Aorta (tissue), 5 donors: Measurements from ENCODE around the gene NGRN. TPM values are rescaled to one million over a fixed set of nuclear protein-coding genes. Genes with fewer than 3 reads are reported as not detected.
A peak's percentile ranks its signal among the peaks of the same experiment; 100 is the strongest.

Experiments
- ATAC-seq: fragments of 200-7000 bp; cut with Tn5 transposase; one replicate; pipeline ENCODE4 v1.9.1; 2022; ENCODE audit warnings: moderate library complexity; ENCODE audit not compliant: low FRiP score
- DNase-seq, 2 donors: peaks; one replicate each; pipeline ENCODE4 v3.0.0-alpha.2; 2020
- H3K27ac ChIP-seq, 2 donors: one replicate each; pipeline ENCODE4 v1.5.1; 2013; ENCODE audit warnings: low read length in 2 of 2, mild to moderate bottlenecking in 2 of 2, moderate library complexity in 2 of 2, control low read depth in 1 of 2, inconsistent platforms in 1 of 2, low read depth in 1 of 2
- H3K27me3 ChIP-seq, 2 donors: one replicate each; pipeline ENCODE4 v1.6.1; 2013; ENCODE audit warnings: control low read depth in 1 of 2, low read length in 1 of 2, mild to moderate bottlenecking in 1 of 2, moderate library complexity in 1 of 2; ENCODE audit not compliant: insufficient read depth in 2 of 2, control insufficient read depth in 1 of 2
- H3K36me3 ChIP-seq, 2 donors: one replicate each; pipeline ENCODE4 v1.6.1; 2013; ENCODE audit warnings: control low read depth in 1 of 2, low read length in 1 of 2, mild to moderate bottlenecking in 1 of 2; ENCODE audit not compliant: insufficient read depth in 2 of 2, control insufficient read depth in 1 of 2
- H3K4me1 ChIP-seq, 2 donors: one replicate each; pipeline ENCODE4 v1.6.1; 2013; ENCODE audit warnings: low read length in 2 of 2, control low read depth in 1 of 2, mild to moderate bottlenecking in 1 of 2, moderate library complexity in 1 of 2; ENCODE audit not compliant: insufficient read depth in 2 of 2, control insufficient read depth in 1 of 2
- H3K4me3 ChIP-seq, 2 donors: one replicate each; pipeline ENCODE4 v1.5.1; 2013; ENCODE audit warnings: low read length in 2 of 2, control low read depth in 1 of 2, mild to moderate bottlenecking in 1 of 2
- H3K9me3 ChIP-seq: one replicate; pipeline ENCODE4 v1.6.1; 2013; ENCODE audit warnings: mild to moderate bottlenecking, low read length; ENCODE audit not compliant: control insufficient read depth
- WGBS, 2 donors: extraction: QIAGEN DNeasy Blood & Tissue Kit; methylation state at CpG; one replicate each; pipeline ENCODE4 v1.1.7; 2013; 5-methylcytosine and 5-hydroxymethylcytosine counted together
- intact Hi-C, 2 donors: fragments of 100-400 bp; cut with DNase I; formaldehyde crosslinking; loops; one replicate each; pipeline versions ENCODE4 v1.14.2 to v1.15.0; 2022
- polyA plus RNA-seq, 2 donors: library from polyadenylated mRNA; stranded (reverse); fragments of 200-250 nt; gene quantifications; one replicate each; pipeline ENCODE4 v1.2.3, GENCODE V29; 2013
- total RNA-seq, 2 donors: library from RNA; stranded (reverse); fragmentation: NEBNext Ultra II Directional; extraction: Animal tissue kit (Norgen Biotek cat#: 25700); gene quantifications; one replicate each; pipeline ENCODE4 v1.2.1, GENCODE V29; 2021
- donor health status: healthy with polysubstance abuse.
- donor health status: Bipolar disorder and iron deficiency.
- donor health status: DM: no; HTN: no; CAD: no.
- donor health status: DM: no; HTN: no; CAD: no.
- donor health status: DM: yes; HTN: yes; CAD: no.

NGRN gene
- total and polyA plus RNA-seq, 4 donors: 75.6 to 120 (median 84.7) TPM

GRCh38 chr15:90232941-90233386, 32.5 kb upstream of the NGRN start:
- Histone ChIP-seq H3K4me1 (no peaks in the 10 kb centered on the region), H3K4me3 (peak overlapping the region; percentile 58 to 76), H3K36me3 (no peaks in the 10 kb centered on the region), H3K27me3 (no peaks in the 10 kb centered on the region), H3K27ac (peak overlapping the region in 1 of 2 donors; percentile 83), H3K9me3 (no peaks in the 10 kb centered on the region)
- ATAC-seq: no peak
- intact Hi-C loops: loop anchor here in 1 of 2 donors (5.0 kb wide), 1 partner anchor 34 kb away; the partner anchor contains the start of gene NGRN
- 3 to 6% methylated on average over 9 of the region's 9 CpGs for WGBS, 2 donors
- DNase-seq: no peak

- Histone ChIP-seq H3K9me3 (no peaks in the 10 kb centered on the region), H3K27me3 (no peaks in the 10 kb centered on the region), H3K4me1 (no peaks in the 10 kb centered on the region), H3K4me3 (peak within 1 kb of the TSS; percentile 58 to 76), H3K36me3 (peaks cover 0 to 2% of the 10 kb centered on the region in 2 donors), H3K27ac (peak within 1 kb of the TSS; percentile 10 to 83)
- 1% methylated on average over 59 to 63 of the region's 63 CpGs for WGBS, 2 donors
- ATAC-seq (peak; percentile 97), DNase-seq (peak; percentile 99)
- intact Hi-C loops: loop anchor here in 1 of 2 donors (5.0 kb wide), 1 partner anchor 34 kb away; the partner anchor contains the start of gene NGRN
Observed at GRCh38 chr15:90233387-90234095, 31.9 kb upstream of the NGRN start, which contains the start of gene CIB1. Gene CIB1, minus strand, starts transcription at chr15:90233941. Its CDS starts 56 bp downstream, at chr15:90233885.

GRCh38 chr15:90234096-90234988, 31.1 kb upstream of the NGRN start, which contains the start of gene GDPGP1:
Gene GDPGP1, plus strand, starts transcription at chr15:90234209. Its CDS starts 6,700 bp downstream, at chr15:90240909.
- H3K27ac ChIP-seq: peak within 1 kb of the TSS; percentile 10 to 83
- WGBS, 2 donors: 4% methylated on average over 45 to 49 of the region's 49 CpGs
- ATAC-seq (no peak), DNase-seq (no peak)
- intact Hi-C loops: loop anchor here in 1 of 2 donors (5.0 kb wide), 1 partner anchor 33 kb away; the partner anchor contains the start of gene NGRN
- H3K9me3 ChIP-seq: no peaks in the 10 kb centered on the region
- H3K4me3 ChIP-seq: peak within 1 kb of the TSS; percentile 58 to 76
- H3K27me3 ChIP-seq: no peaks in the 10 kb centered on the region
- H3K36me3 ChIP-seq: peaks cover 0 to 2% of the 10 kb centered on the region in 2 donors
- no peaks in the 10 kb centered on the region for H3K4me1 ChIP-seq

- DNase-seq (no peak), ATAC-seq (no peak)
- Histone ChIP-seq H3K27me3 (no peaks in the 10 kb centered on the region), H3K4me3 (no peak overlapping the region), H3K4me1 (no peaks in the 10 kb centered on the region), H3K9me3 (no peaks in the 10 kb centered on the region), H3K36me3 (peaks cover 0 to 2% of the 10 kb centered on the region in 2 donors), H3K27ac (no peak overlapping the region)
- 80 to 84% methylated on average over 3 of the region's 3 CpGs for WGBS, 2 donors
- intact Hi-C loops: no loop called here
Observed at GRCh38 chr15:90239371-90239770, 26.1 kb upstream of the NGRN start.

- H3K27me3 ChIP-seq: no peaks in the 10 kb centered on the region
- 89 to 93% methylated on average over 8 of the region's 8 CpGs for WGBS, 2 donors
Observed at GRCh38 chr15:90240856-90241255, 24.6 kb upstream of the NGRN start.

GRCh38 chr15:90241343-90242192, 23.9 kb upstream of the NGRN start:
- Histone ChIP-seq H3K27ac (no peak overlapping the region), H3K9me3 (no peaks in the 10 kb centered on the region), H3K4me3 (no peak overlapping the region), H3K36me3 (peaks cover 0 to 2% of the 10 kb centered on the region in 2 donors), H3K27me3 (no peaks in the 10 kb centered on the region), H3K4me1 (no peaks in the 10 kb centered on the region)
- DNase-seq (no peak), ATAC-seq (peak; percentile 38)
- intact Hi-C loops: no loop called here
- WGBS, 2 donors: 82 to 83% methylated on average over 22 of the region's 22 CpGs

More at GRCh38 chr15:90240856-90241255, 24.6 kb upstream of the NGRN start:
- no peaks in the 10 kb centered on the region for H3K9me3 ChIP-seq
- peaks cover 0 to 2% of the 10 kb centered on the region in 2 donors for H3K36me3 ChIP-seq
- H3K4me3 ChIP-seq: no peak overlapping the region
- intact Hi-C loops: no loop called here
- no peak overlapping the region for H3K27ac ChIP-seq
- ATAC-seq (no peak), DNase-seq (no peak)
- no peaks in the 10 kb centered on the region for H3K4me1 ChIP-seq

- WGBS, 2 donors: 85 to 86% methylated on average over 10 of the region's 10 CpGs
- Histone ChIP-seq H3K27ac (no peak overlapping the region), H3K9me3 (no peaks in the 10 kb centered on the region), H3K4me3 (no peak overlapping the region), H3K36me3 (no peaks in the 10 kb centered on the region), H3K4me1 (no peaks in the 10 kb centered on the region), H3K27me3 (no peaks in the 10 kb centered on the region)
- DNase-seq (no peak), ATAC-seq (no peak)
- intact Hi-C loops: no loop called here
Observed at GRCh38 chr15:90243943-90244639, 21.4 kb upstream of the NGRN start.
